Activated B cell treated with CpG ODN at 0.5 μM for 24 hours (primary cell): Measurements from ENCODE around the gene OGFOD1. TPM values are rescaled to one million over a fixed set of nuclear protein-coding genes. Genes with fewer than 3 reads are reported as not detected.

Experiments used
- ATAC-seq: fragments of 200-7000 bp; cut with Tn5 transposase; one replicate; pipeline ENCODE4 v1.10.0; 2021; ENCODE audit warnings: low read depth, mild to moderate bottlenecking, moderate library complexity
- CTCF ChIA-PET: fragments of 350-600 bp; sonication (Branson Sonifier 250); formaldehyde crosslinking; loops from one replicate; lab custom pipeline; 2021; ENCODE audit warnings: antibody characterized with exemption; lab: Charles Lee
- POLR2A ChIA-PET: fragments of 350-600 bp; sonication (Branson Sonifier 250); formaldehyde crosslinking; loops from one replicate; lab custom pipeline; 2021; ENCODE audit warnings: antibody characterized with exemption; lab: Charles Lee
- DNase-seq: peaks from one replicate; pipeline ENCODE4 v3.0.0; 2022
- H3K27ac Mint-ChIP-seq: one replicate; pipeline ENCODE4 v1.8.0; 2020; ENCODE audit warnings: mixed read lengths
- H3K27me3 Mint-ChIP-seq: one replicate; pipeline ENCODE4 v1.8.0; 2021; ENCODE audit warnings: mixed read lengths
- H3K36me3 Mint-ChIP-seq: one replicate; pipeline ENCODE4 v1.8.0; 2021; ENCODE audit warnings: low read depth, mixed read lengths
- H3K4me1 Mint-ChIP-seq: one replicate; pipeline ENCODE4 v1.8.0; 2021; ENCODE audit warnings: mixed read lengths
- H3K4me3 Mint-ChIP-seq: one replicate; pipeline ENCODE4 v1.8.0; 2020; ENCODE audit warnings: mild to moderate bottlenecking, mixed read lengths
- H3K9me3 Mint-ChIP-seq: one replicate; pipeline ENCODE4 v1.8.0; 2020; ENCODE audit warnings: mixed read lengths
- intact Hi-C: fragments of 100-400 bp; cut with micrococcal nuclease; formaldehyde crosslinking; loops from one replicate; pipeline ENCODE4 v1.15.1; 2024
- total RNA-seq: library from RNA; stranded (reverse); gene quantifications from 2 replicates; pipeline ENCODE4 v1.2.3, GENCODE V29; 2022
- TF ChIP-seq, protein P1 (sequence below): fragments of 200-600 bp; IDR thresholded peaks from one replicate; pipeline ENCODE4 v1.8.0; 2022; ENCODE audit warnings: antibody characterized with exemption, mild to moderate bottlenecking

The OGFOD1 gene
- total RNA-seq, 1 donor from 2014 or later = 51.8 TPM

DNA sequence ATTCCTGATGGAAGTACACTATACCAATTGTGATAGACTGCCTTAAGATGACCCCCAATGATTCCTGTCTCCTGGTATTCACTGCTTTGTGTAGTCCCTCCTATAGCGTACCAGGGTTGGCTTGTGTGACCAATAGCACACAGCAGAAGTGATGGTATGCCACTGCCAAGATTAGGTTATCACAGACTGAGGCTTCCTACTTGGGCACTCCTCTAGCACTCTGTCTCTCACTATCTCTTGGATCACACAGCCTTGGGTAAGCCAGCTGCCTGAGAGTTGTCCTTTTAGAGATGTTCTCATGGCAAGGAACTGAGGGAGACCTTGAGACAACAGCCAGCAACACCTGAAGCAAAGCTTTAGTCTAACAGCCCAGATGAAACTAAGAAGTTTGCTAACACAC is 13.3 kb upstream of the OGFOD1 start:
- Mint-ChIP-seq H3K9me3 (no peaks in the 10 kb centered on the region), H3K27ac (no peak overlapping the region), H3K4me1 (no peaks in the 10 kb centered on the region), H3K4me3 (no peak overlapping the region), H3K27me3 (no peaks in the 10 kb centered on the region), H3K36me3 (peaks cover 66% of the 10 kb centered on the region)
- CTCF ChIA-PET = no interaction called here
- intact Hi-C loops = no loop called here
- POLR2A ChIA-PET = no interaction called here
- DNase-seq (no peak), ATAC-seq (no peak)
- TF ChIP-seq, protein P1, sequence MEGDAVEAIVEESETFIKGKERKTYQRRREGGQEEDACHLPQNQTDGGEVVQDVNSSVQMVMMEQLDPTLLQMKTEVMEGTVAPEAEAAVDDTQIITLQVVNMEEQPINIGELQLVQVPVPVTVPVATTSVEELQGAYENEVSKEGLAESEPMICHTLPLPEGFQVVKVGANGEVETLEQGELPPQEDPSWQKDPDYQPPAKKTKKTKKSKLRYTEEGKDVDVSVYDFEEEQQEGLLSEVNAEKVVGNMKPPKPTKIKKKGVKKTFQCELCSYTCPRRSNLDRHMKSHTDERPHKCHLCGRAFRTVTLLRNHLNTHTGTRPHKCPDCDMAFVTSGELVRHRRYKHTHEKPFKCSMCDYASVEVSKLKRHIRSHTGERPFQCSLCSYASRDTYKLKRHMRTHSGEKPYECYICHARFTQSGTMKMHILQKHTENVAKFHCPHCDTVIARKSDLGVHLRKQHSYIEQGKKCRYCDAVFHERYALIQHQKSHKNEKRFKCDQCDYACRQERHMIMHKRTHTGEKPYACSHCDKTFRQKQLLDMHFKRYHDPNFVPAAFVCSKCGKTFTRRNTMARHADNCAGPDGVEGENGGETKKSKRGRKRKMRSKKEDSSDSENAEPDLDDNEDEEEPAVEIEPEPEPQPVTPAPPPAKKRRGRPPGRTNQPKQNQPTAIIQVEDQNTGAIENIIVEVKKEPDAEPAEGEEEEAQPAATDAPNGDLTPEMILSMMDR = no peak

DNA sequence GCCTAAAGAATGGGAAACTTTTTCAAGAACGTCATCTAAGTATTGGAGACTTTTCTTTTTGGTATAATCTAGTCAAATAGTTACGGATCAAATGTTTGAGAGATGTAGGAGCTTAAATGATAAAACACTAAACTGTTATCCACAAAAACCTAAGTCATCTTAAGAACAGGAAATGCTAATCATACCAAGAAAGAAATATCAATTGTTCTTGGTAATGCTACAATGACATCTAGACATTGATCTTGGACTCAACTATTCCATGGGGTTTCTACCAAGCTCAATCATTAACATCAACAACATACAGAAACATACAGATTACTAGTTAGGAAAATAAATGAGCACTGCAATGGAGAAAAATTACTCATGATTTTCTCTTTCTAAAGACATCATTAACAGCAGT is 4.1 kb upstream of the OGFOD1 start:
- DNase-seq (no peak), ATAC-seq (no peak)
- Mint-ChIP-seq H3K4me1 (peaks cover 34% of the 10 kb centered on the region), H3K27ac (no peak overlapping the region), H3K9me3 (no peaks in the 10 kb centered on the region), H3K27me3 (no peaks in the 10 kb centered on the region), H3K36me3 (peaks cover 61% of the 10 kb centered on the region), H3K4me3 (no peak overlapping the region)
- TF ChIP-seq, protein P1 = no peak
- ChIA-PET POLR2A (interaction anchor here (0.5 kb wide), 1 partner anchor 739 kb away, joined by 4 read pairs; the partner anchor contains the start of genes PSME3IP1 and RSPRY1), CTCF (no interaction called here)
- intact Hi-C loops = no loop called here

DNA sequence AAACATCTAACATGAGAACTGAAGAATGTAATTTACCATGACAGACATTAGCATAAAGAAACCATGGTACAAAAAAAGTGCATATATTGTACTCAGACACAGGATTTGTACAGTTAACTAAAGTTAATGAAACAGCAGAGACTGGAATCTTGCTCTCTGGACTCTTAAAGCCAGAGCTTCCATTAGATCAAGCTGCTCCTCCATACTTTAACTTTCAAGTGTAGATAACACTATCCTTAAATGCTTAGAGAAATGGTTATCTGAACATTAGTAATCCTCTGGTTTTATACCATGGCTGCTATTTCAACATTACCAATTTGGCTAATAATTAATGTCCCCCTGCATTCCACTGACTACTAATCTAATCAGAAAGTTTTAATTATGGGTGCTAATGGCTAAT is 3.3 kb upstream of the OGFOD1 start:
- POLR2A ChIA-PET = no interaction called here

DNA sequence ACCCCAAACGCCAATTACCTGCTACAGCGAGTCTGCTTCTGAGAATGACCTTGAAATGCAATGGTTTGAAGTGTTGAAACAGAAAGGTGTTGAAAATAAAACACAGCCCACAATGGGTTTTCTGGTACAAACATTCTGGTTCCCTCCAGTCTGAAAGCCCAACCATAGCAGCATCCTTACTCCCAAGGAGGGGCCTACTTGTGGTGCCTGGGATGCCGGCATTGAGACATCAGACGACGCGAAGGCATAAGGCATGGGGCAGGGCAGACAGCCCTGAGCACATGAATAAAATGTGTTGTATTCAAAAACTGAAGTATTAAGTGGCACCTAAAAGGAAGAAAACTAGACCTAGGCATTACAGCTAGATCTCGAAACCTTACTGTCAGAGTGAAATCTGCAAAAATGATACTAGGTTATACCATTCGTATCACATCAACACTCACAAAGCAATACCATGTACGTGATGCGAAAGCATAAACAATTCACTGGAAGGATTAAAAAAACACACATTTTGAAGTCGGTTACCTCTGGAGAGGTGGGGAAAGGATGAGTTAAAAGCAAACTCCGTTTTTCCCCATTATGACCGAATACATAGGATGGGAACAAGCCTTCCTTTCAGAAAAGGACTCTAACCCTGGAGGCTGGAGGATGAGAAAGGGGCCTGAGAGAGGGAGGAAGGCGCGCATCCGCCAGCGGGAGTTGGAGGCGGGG is 924 bp upstream of the OGFOD1 start:
- CTCF ChIA-PET = interaction anchor here (1.0 to 1.5 kb wide), 3 partner anchors 23 to 251 kb away, joined by 4 to 5 read pairs (median 4); no protein-coding TSS in a partner anchor
- intact Hi-C loops = no loop called here
- peak overlapping the region; percentile 99 for H3K4me3 Mint-ChIP-seq
- peaks cover 41% of the 10 kb centered on the region for H3K4me1 Mint-ChIP-seq
- ATAC-seq (no peak), DNase-seq (no peak)
- no peaks in the 10 kb centered on the region for H3K9me3 Mint-ChIP-seq
- POLR2A ChIA-PET = interaction anchor here (0.5 to 1.4 kb wide), 10 partner anchors 8 to 735 kb away, joined by 3 to 9 read pairs (median 5); partner anchors contain the start of genes BBS2, PSME3IP1 and RSPRY1
- H3K27ac Mint-ChIP-seq = peak overlapping the region; percentile 97
- no peaks in the 10 kb centered on the region for H3K27me3 Mint-ChIP-seq
- TF ChIP-seq, protein P1 = no peak
- H3K36me3 Mint-ChIP-seq = peaks cover 61% of the 10 kb centered on the region

More for the DNA sequence above, 3.3 kb upstream of the OGFOD1 start:
- TF ChIP-seq, protein P1 = no peak
- H3K4me1 Mint-ChIP-seq = peaks cover 41% of the 10 kb centered on the region
- H3K27me3 Mint-ChIP-seq = no peaks in the 10 kb centered on the region
- no peak overlapping the region for H3K4me3 Mint-ChIP-seq
- no peak for ATAC-seq
- peaks cover 55% of the 10 kb centered on the region for H3K36me3 Mint-ChIP-seq
- H3K27ac Mint-ChIP-seq = no peak overlapping the region
- no peak for DNase-seq
- CTCF ChIA-PET = no interaction called here
- H3K9me3 Mint-ChIP-seq = no peaks in the 10 kb centered on the region
- intact Hi-C loops = no loop called here
